Activated naive CD4-positive, alpha-beta T cell treated with anti-CD3 and anti-CD28 coated beads for 36 hours (primary cell): ENCODE results near the gene MDC1. TPM values are rescaled to one million over a fixed set of nuclear protein-coding genes. Genes with fewer than 3 reads are reported as not detected.
"Not testable (repeated sequence)": the region's sequence is repeated elsewhere in the genome, so short reads cannot be mapped to it uniquely, and the experiment has no call there.

Source experiments
- CTCF ChIA-PET: fragments of 350-600 bp; sonication (Branson Sonifier 250); formaldehyde crosslinking; loops from one replicate; lab custom pipeline; 2021; ENCODE audit warnings: antibody characterized with exemption; lab: Charles Lee
- DNase-seq: peaks from one replicate; pipeline ENCODE4 v3.0.0-alpha.2; 2020
- H3K27ac Mint-ChIP-seq: one replicate; pipeline ENCODE4 v1.8.0; 2021; ENCODE audit warnings: mild to moderate bottlenecking, mixed read lengths
- H3K27me3 Mint-ChIP-seq: one replicate; pipeline ENCODE4 v1.8.0; 2021; ENCODE audit warnings: low read depth, mixed read lengths
- H3K36me3 Mint-ChIP-seq: one replicate; pipeline ENCODE4 v1.8.0; 2021; ENCODE audit warnings: low read depth, mixed read lengths
- H3K4me1 Mint-ChIP-seq: one replicate; pipeline ENCODE4 v1.8.0; 2021; ENCODE audit warnings: low read depth, mixed read lengths
- H3K4me3 Mint-ChIP-seq: one replicate; pipeline ENCODE4 v1.8.0; 2021; ENCODE audit warnings: mild to moderate bottlenecking, moderate library complexity, mixed read lengths
- H3K9me3 Mint-ChIP-seq: one replicate; pipeline ENCODE4 v1.8.0; 2021; ENCODE audit warnings: mixed read lengths
- intact Hi-C: fragments of 100-400 bp; cut with micrococcal nuclease; formaldehyde crosslinking; loops from one replicate; pipeline ENCODE4 v1.15.1; 2023
- total RNA-seq, 2 experiments: library from RNA; stranded (reverse); gene quantifications; one replicate each; pipeline ENCODE4 v1.2.3, GENCODE V29; 2021

Gene MDC1
- total RNA-seq, 2 experiments from 2014 or later = 84.1 to 84.8 TPM

- Mint-ChIP-seq H3K4me1 (peaks cover 18% of the 10 kb centered on the region), H3K9me3 (no peaks in the 10 kb centered on the region), H3K27ac (peak overlapping the region; percentile 100), H3K27me3 (no peaks in the 10 kb centered on the region), H3K36me3 (peaks cover 74% of the 10 kb centered on the region), H3K4me3 (peak overlapping the region; percentile 96)
- CTCF ChIA-PET = interaction anchor here (0.6 to 13.4 kb wide), 9 partner anchors 10 to 199 kb away, joined by 3 to 346 read pairs (median 3); partner anchors contain the start of genes DHX16, MDC1 and TUBB
- DNase-seq = peak; percentile 94
- intact Hi-C loops = loop anchor here (1.0 to 2.0 kb wide), 6 partner anchors 35 to 192 kb away; partner anchors contain the start of genes GNL1, MDC1, MRPS18B and PPP1R10
Observed at GRCh38 chr6:30682143-30683117, 34.7 kb downstream of the MDC1 start.

GRCh38 chr6:30681766-30682142, 35.3 kb downstream of the MDC1 start:
- CTCF ChIA-PET = interaction anchor here (0.6 to 13.4 kb wide), 10 partner anchors 9 to 198 kb away, joined by 3 to 346 read pairs (median 4); partner anchors contain the start of genes DHX16, MDC1, NRM and TUBB
- Mint-ChIP-seq H3K4me1 (peaks cover 18% of the 10 kb centered on the region), H3K4me3 (peak overlapping the region; percentile 96), H3K36me3 (peaks cover 81% of the 10 kb centered on the region), H3K27me3 (no peaks in the 10 kb centered on the region), H3K27ac (peak overlapping the region; percentile 100), H3K9me3 (no peaks in the 10 kb centered on the region)
- DNase-seq = no peak
- intact Hi-C loops = loop anchor here (1.0 to 2.0 kb wide), 7 partner anchors 36 to 405 kb away; partner anchors contain the start of genes GNL1, MDC1, MRPS18B and PPP1R10

- H3K27me3 Mint-ChIP-seq = no peaks in the 10 kb centered on the region
- H3K27ac Mint-ChIP-seq = peak overlapping the region; percentile 100
- peaks cover 21% of the 10 kb centered on the region for H3K4me1 Mint-ChIP-seq
- peak; percentile 13 for DNase-seq
- peak overlapping the region; percentile 96 for H3K4me3 Mint-ChIP-seq
- H3K9me3 Mint-ChIP-seq = no peaks in the 10 kb centered on the region
- CTCF ChIA-PET = interaction anchor here (0.6 to 13.4 kb wide), 15 partner anchors 8 to 918 kb away, joined by 3 to 346 read pairs (median 6); partner anchors contain the start of genes DHX16, NRM and TUBB
- peaks cover 78% of the 10 kb centered on the region for H3K36me3 Mint-ChIP-seq
- intact Hi-C loops = loop anchor here (1.0 to 2.0 kb wide), 4 partner anchors 51 to 407 kb away; partner anchors contain the start of gene VARS2
Observed at GRCh38 chr6:30679765-30680535, 37.1 kb downstream of the MDC1 start.

- Mint-ChIP-seq H3K4me1 (peaks cover 21% of the 10 kb centered on the region), H3K4me3 (peak overlapping the region; percentile 96), H3K27ac (peak overlapping the region; percentile 100), H3K27me3 (no peaks in the 10 kb centered on the region), H3K36me3 (peaks cover 73% of the 10 kb centered on the region), H3K9me3 (no peaks in the 10 kb centered on the region)
- CTCF ChIA-PET = interaction anchor here (0.6 to 13.4 kb wide), 25 partner anchors 9 to 412 kb away, joined by 3 to 346 read pairs (median 5); partner anchors contain the start of genes ATAT1, MDC1, MRPS18B and PPP1R10
- intact Hi-C loops = loop anchor here (1.0 kb wide), 3 partner anchors 52 to 235 kb away; partner anchors contain the start of gene VARS2
- DNase-seq = peak; percentile 95
Observed at GRCh38 chr6:30678964-30679726, 37.9 kb downstream of the MDC1 start.

- Mint-ChIP-seq H3K4me1 (peaks cover 30% of the 10 kb centered on the region), H3K27me3 (no peaks in the 10 kb centered on the region), H3K36me3 (peaks cover 51% of the 10 kb centered on the region), H3K4me3 (no peak overlapping the region), H3K27ac (peak overlapping the region; percentile 53), H3K9me3 (no peaks in the 10 kb centered on the region)
- CTCF ChIA-PET = interaction anchor here (0.6 to 13.4 kb wide), 3 partner anchors 53 to 135 kb away, joined by 3 to 346 read pairs (median 4); partner anchors contain the start of gene TUBB
- intact Hi-C loops = no loop called here
- DNase-seq = no peak
Observed at GRCh38 chr6:30676660-30677285, 40.3 kb downstream of the MDC1 start.

- Mint-ChIP-seq H3K4me3 (peak within 1 kb of the TSS; percentile 80), H3K36me3 (peaks cover 20% of the 10 kb centered on the region), H3K4me1 (peaks cover 26% of the 10 kb centered on the region), H3K27ac (peak within 1 kb of the TSS; percentile 80), H3K27me3 (no peaks in the 10 kb centered on the region), H3K9me3 (no peaks in the 10 kb centered on the region)
- CTCF ChIA-PET = interaction anchor here (0.6 to 13.4 kb wide), 15 partner anchors 8 to 407 kb away, joined by 3 to 346 read pairs (median 3); partner anchors contain the start of gene TUBB
- intact Hi-C loops = loop anchor here (1.0 to 2.0 kb wide), 5 partner anchors 26 to 190 kb away; partner anchors contain the start of genes ATAT1, C6orf136, MRPS18B and PPP1R10
- DNase-seq = peak; percentile 94
Observed at GRCh38 chr6:30672445-30673253, 44.4 kb downstream of the MDC1 start, which contains the start of gene DHX16. Gene DHX16 (minus strand): TSS chr6:30673006. CDS start chr6:30672841, 165 bp downstream.

GRCh38 chr6:30670760-30671527, 46.1 kb downstream of the MDC1 start:
- H3K4me3 Mint-ChIP-seq = peak overlapping the region; percentile 64
- no peaks in the 10 kb centered on the region for H3K27me3 Mint-ChIP-seq
- intact Hi-C loops = no loop called here
- H3K4me1 Mint-ChIP-seq = peaks cover 32% of the 10 kb centered on the region
- DNase-seq = no peak
- H3K9me3 Mint-ChIP-seq = no peaks in the 10 kb centered on the region
- CTCF ChIA-PET = interaction anchor here (2.3 to 13.4 kb wide), 3 partner anchors 10 to 59 kb away, joined by 8 to 346 read pairs (median 13); partner anchors contain the start of gene TUBB
- no peak overlapping the region for H3K27ac Mint-ChIP-seq
- peaks cover 9% of the 10 kb centered on the region for H3K36me3 Mint-ChIP-seq

- CTCF ChIA-PET = interaction anchor here (0.9 kb wide), 1 partner anchor 64 kb away, joined by 3 read pairs; no protein-coding TSS in a partner anchor
- intact Hi-C loops, H3K4me3 Mint-ChIP-seq, H3K27me3 Mint-ChIP-seq, H3K9me3 Mint-ChIP-seq: not testable (repeated sequence)
- Mint-ChIP-seq H3K27ac (peak overlapping the region; percentile 71), H3K36me3 (peaks cover 36% of the 10 kb centered on the region), H3K4me1 (peaks cover 17% of the 10 kb centered on the region)
- DNase-seq = peak; percentile 50
Observed at GRCh38 chr6:30666300-30666699, 50.8 kb downstream of the MDC1 start.

- H3K27me3 Mint-ChIP-seq = no peaks in the 10 kb centered on the region
- H3K4me1 Mint-ChIP-seq = peaks cover 10% of the 10 kb centered on the region
- CTCF ChIA-PET = interaction anchor here (1.1 kb wide), 2 partner anchors 66 to 94 kb away, joined by 3 to 4 read pairs; no protein-coding TSS in a partner anchor
- H3K4me3 Mint-ChIP-seq = no peak overlapping the region
- H3K9me3 Mint-ChIP-seq = no peaks in the 10 kb centered on the region
- H3K27ac Mint-ChIP-seq = no peak overlapping the region
- no peak for DNase-seq
- intact Hi-C loops = no loop called here
- peaks cover 36% of the 10 kb centered on the region for H3K36me3 Mint-ChIP-seq
Observed at GRCh38 chr6:30664994-30665767, 51.9 kb downstream of the MDC1 start.
